ENCODE data around the gene PYDC1.
"Not testable (repeated sequence)": the region's sequence is repeated elsewhere in the genome, so short reads cannot be mapped to it uniquely, and the experiment has no call there.

Gene PYDC1

GRCh38 chr16:31221357-31222160 lies 4.6 kb upstream of the PYDC1 start:
- peak in 1 of 14 donors; percentile 12 for DNase-seq

- no peak for DNase-seq
Measured at GRCh38 chr16:31219154-31219741, 2.3 kb upstream of the PYDC1 start.

GRCh38 chr16:31217136-31217530 lies 198 bp upstream of the PYDC1 start:
- DNase-seq = peak in 1 of 14 donors; percentile 54

- peak in 1 of 14 donors; percentile 85 for DNase-seq
Measured at GRCh38 chr16:31215287-31216162, 1.4 kb downstream of the PYDC1 start.

GRCh38 chr16:31214708-31215286 lies 2.1 kb downstream of the PYDC1 start:
- peak in 1 of 14 donors; percentile 60 for DNase-seq

- DNase-seq = peak in 1 of 14 donors; percentile 57
Measured at GRCh38 chr16:31213877-31214707, 2.8 kb downstream of the PYDC1 start, which contains the start of gene TRIM72. TRIM72 (plus strand) TSS chr16:31214119; CDS start chr16:31214739, 620 bp downstream.

- DNase-seq = no peak
Measured at GRCh38 chr16:31213342-31213741, 3.6 kb downstream of the PYDC1 start.

- no peak for DNase-seq
Measured at GRCh38 chr16:31206776-31207175, 10.2 kb downstream of the PYDC1 start.

- DNase-seq = no peak
Measured at GRCh38 chr16:31204871-31205666, 11.9 kb downstream of the PYDC1 start.

- DNase-seq = peak in 6 of 14 donors; percentile 22 to 53 (median 42)
Measured at GRCh38 chr16:31202414-31203375, 14.2 kb downstream of the PYDC1 start, which contains the start of gene PYCARD. PYCARD (minus strand) TSS chr16:31202760; CDS start chr16:31202690, 70 bp downstream.

GRCh38 chr16:31201582-31202413 lies 15.1 kb downstream of the PYDC1 start:
- peak in 7 of 14 donors; percentile 5 to 50 (median 44) for DNase-seq

- no peak for DNase-seq
Measured at GRCh38 chr16:31200821-31201568, 15.9 kb downstream of the PYDC1 start.

GRCh38 chr16:31200111-31200510 lies 16.8 kb downstream of the PYDC1 start:
- DNase-seq = not testable (repeated sequence)

- no peak for DNase-seq
Measured at GRCh38 chr16:31199430-31200041, 17.4 kb downstream of the PYDC1 start.

GRCh38 chr16:31198207-31198882 lies 18.6 kb downstream of the PYDC1 start:
- no peak for DNase-seq

GRCh38 chr16:31196324-31197088 lies 20.4 kb downstream of the PYDC1 start:
- DNase-seq = no peak
